ENCODE data around the gene IRAK1. TPM values are rescaled to one million over a fixed set of nuclear protein-coding genes. Genes with fewer than 3 reads are reported as not detected.

Gene IRAK1
- polyA plus RNA-seq, 1 donor (not counting 4 experiments of a cell fraction or from before 2014, with no cell fraction given), result 41.5 TPM

DNA sequence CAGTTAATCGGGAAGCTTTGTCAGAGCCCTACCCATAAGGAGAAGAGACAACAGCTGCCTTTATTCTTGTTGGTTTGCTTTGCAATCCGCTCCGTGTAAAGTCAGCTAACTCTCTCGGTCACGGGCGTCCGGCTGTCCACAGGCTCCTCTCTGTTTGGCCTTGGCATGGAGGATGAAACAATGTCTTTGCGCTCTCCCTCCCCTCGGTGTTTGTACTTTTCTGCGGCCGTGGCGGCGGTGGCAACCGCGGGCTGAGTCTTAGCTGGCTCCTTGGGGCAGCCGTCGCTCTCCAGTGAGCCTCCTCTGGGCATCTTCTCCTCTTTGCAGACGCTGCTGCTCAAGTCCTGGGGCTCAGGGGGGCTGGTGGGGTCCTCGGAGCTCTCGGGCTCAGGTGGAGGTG is 10.6 kb upstream of the IRAK1 start:
- H3K4me1 ChIP-seq (ENCODE audit: control insufficient read depth, extremely low read depth, insufficient read depth, low read length), result peaks cover 6% of the 10 kb centered on the region
- peaks cover 2 to 6% of the 10 kb centered on the region in 2 experiments for H3K36me3 ChIP-seq (ENCODE audit: control insufficient read depth in 2 of 2, extremely low read depth in 1 of 2, insufficient read depth in 2 of 2, low read length in 2 of 2)
- H3K79me2 ChIP-seq (ENCODE audit: control insufficient read depth, insufficient read depth, low read length), result no peaks in the 10 kb centered on the region
- no peak overlapping the region for H3K9ac ChIP-seq (ENCODE audit: control insufficient read depth, extremely low read depth, insufficient read depth, low read length)
- H3K9me3 ChIP-seq (ENCODE audit: control insufficient read depth, low read depth, low read length), result no peaks in the 10 kb centered on the region
- H2AFZ ChIP-seq (ENCODE audit: control insufficient read depth, low read length), result no peak overlapping the region
- H3K27ac ChIP-seq (ENCODE audit: control insufficient read depth, insufficient read depth, low read length), result no peak overlapping the region
- no peak overlapping the region for H3K4me3 ChIP-seq (ENCODE audit: control insufficient read depth in 2 of 3, extremely low read depth in 1 of 3, insufficient read depth in 2 of 3, low read depth in 1 of 3, low read length in 3 of 3)
- no peaks in the 10 kb centered on the region for H3K9me1 ChIP-seq (ENCODE audit: control insufficient read depth, extremely low read depth, insufficient read depth, low read length)
- dilution Hi-C loops (cut with MboI; ENCODE audit: extremely low pct_ligation_motif_present, low sequenced_read_pairs), result no loop called here
- H3K4me2 ChIP-seq (ENCODE audit: control insufficient read depth, extremely low read depth, insufficient read depth, low read depth, low read length), result no peak overlapping the region
- DNase-seq (ENCODE audit: low read depth, low spot score), result no peak
- FAIRE-seq, result no peak
- no peaks in the 10 kb centered on the region for H4K20me1 ChIP-seq (ENCODE audit: control insufficient read depth, extremely low read depth, insufficient read depth, low read length)
- H3K27me3 ChIP-seq (ENCODE audit: control insufficient read depth, extremely low read depth, insufficient read depth, low read length), result no peaks in the 10 kb centered on the region
- TF ChIP-seq, protein P1, sequence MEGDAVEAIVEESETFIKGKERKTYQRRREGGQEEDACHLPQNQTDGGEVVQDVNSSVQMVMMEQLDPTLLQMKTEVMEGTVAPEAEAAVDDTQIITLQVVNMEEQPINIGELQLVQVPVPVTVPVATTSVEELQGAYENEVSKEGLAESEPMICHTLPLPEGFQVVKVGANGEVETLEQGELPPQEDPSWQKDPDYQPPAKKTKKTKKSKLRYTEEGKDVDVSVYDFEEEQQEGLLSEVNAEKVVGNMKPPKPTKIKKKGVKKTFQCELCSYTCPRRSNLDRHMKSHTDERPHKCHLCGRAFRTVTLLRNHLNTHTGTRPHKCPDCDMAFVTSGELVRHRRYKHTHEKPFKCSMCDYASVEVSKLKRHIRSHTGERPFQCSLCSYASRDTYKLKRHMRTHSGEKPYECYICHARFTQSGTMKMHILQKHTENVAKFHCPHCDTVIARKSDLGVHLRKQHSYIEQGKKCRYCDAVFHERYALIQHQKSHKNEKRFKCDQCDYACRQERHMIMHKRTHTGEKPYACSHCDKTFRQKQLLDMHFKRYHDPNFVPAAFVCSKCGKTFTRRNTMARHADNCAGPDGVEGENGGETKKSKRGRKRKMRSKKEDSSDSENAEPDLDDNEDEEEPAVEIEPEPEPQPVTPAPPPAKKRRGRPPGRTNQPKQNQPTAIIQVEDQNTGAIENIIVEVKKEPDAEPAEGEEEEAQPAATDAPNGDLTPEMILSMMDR (optimal IDR thresholded peaks at IDR 0.05 in 1 of 3, IDR thresholded peaks at IDR 0.05 in 1 of 3, conservative IDR thresholded peaks at IDR 0.05 in 1 of 3; ENCODE audit: extremely low read depth in 1 of 3, insufficient read depth in 2 of 3, low read length in 3 of 3), result no peak
- no peak for TF ChIP-seq EZH2 (IDR thresholded peaks at IDR 0.05; ENCODE audit: low read length)

DNA sequence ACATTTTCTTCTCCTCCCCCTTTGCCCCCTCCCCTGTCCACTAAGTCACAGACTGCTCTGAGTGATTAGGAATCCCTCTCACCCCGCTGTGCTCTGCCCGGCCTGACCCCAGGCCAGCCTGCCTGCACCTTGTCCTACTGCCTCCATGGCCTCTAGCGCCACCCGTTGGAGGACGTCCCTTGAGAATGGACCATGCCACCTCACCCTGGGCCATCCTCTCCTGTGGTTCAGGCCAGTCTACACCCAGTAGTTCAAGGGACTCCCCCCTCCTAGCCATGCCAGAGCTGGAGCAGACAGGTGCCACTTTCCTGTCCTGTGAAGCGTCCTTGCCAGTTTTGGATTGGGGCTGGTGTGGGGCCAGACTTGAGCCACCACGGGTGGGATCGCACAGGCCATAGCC is 9.7 kb upstream of the IRAK1 start:
- FAIRE-seq, result no peak
- H3K9me1 ChIP-seq (ENCODE audit: control insufficient read depth, extremely low read depth, insufficient read depth, low read length), result no peaks in the 10 kb centered on the region
- H3K4me3 ChIP-seq (ENCODE audit: control insufficient read depth in 2 of 3, extremely low read depth in 1 of 3, insufficient read depth in 2 of 3, low read depth in 1 of 3, low read length in 3 of 3), result no peak overlapping the region
- no peaks in the 10 kb centered on the region for H3K9me3 ChIP-seq (ENCODE audit: control insufficient read depth, low read depth, low read length)
- DNase-seq (ENCODE audit: low read depth, low spot score), result no peak
- H3K27me3 ChIP-seq (ENCODE audit: control insufficient read depth, extremely low read depth, insufficient read depth, low read length), result no peaks in the 10 kb centered on the region
- no peak overlapping the region for H3K4me2 ChIP-seq (ENCODE audit: control insufficient read depth, extremely low read depth, insufficient read depth, low read depth, low read length)
- H3K4me1 ChIP-seq (ENCODE audit: control insufficient read depth, extremely low read depth, insufficient read depth, low read length), result peaks cover 12% of the 10 kb centered on the region
- dilution Hi-C loops (cut with MboI; ENCODE audit: extremely low pct_ligation_motif_present, low sequenced_read_pairs), result no loop called here
- H3K36me3 ChIP-seq (ENCODE audit: control insufficient read depth in 2 of 2, extremely low read depth in 1 of 2, insufficient read depth in 2 of 2, low read length in 2 of 2), result peaks cover 2 to 6% of the 10 kb centered on the region in 2 experiments
- no peak overlapping the region for H3K27ac ChIP-seq (ENCODE audit: control insufficient read depth, insufficient read depth, low read length)
- H2AFZ ChIP-seq (ENCODE audit: control insufficient read depth, low read length), result no peak overlapping the region
- H4K20me1 ChIP-seq (ENCODE audit: control insufficient read depth, extremely low read depth, insufficient read depth, low read length), result no peaks in the 10 kb centered on the region
- TF ChIP-seq, protein P1 (optimal IDR thresholded peaks at IDR 0.05 in 1 of 3, IDR thresholded peaks at IDR 0.05 in 1 of 3, conservative IDR thresholded peaks at IDR 0.05 in 1 of 3; ENCODE audit: extremely low read depth in 1 of 3, insufficient read depth in 2 of 3, low read length in 3 of 3), result no peak
- TF ChIP-seq EZH2 (IDR thresholded peaks at IDR 0.05; ENCODE audit: low read length), result no peak
- no peak overlapping the region for H3K9ac ChIP-seq (ENCODE audit: control insufficient read depth, extremely low read depth, insufficient read depth, low read length)
- no peaks in the 10 kb centered on the region for H3K79me2 ChIP-seq (ENCODE audit: control insufficient read depth, insufficient read depth, low read length)

Measured in keratinocyte (primary cell).